Measurements from ENCODE around the gene MCF2L2. TPM values are rescaled to one million over a fixed set of nuclear protein-coding genes. Genes with fewer than 3 reads are reported as not detected.

The MCF2L2 gene
- total RNA-seq, 4 donors from 2014 or later: 0.13 to 0.49 (median 0.22) TPM; not detected in 1

- no peak for DNase-seq
- Histone ChIP-seq H3K27ac (no peak overlapping the region), H3K36me3 (no peaks in the 10 kb centered on the region), H3K4me1 (no peaks in the 10 kb centered on the region), H3K4me3 (replicated peaks in 1 of 3) (no peak overlapping the region), H3K9me3 (no peaks in the 10 kb centered on the region), H3K27me3 (no peaks in the 10 kb centered on the region)
- WGBS, 2 donors: 74 to 79% methylated on average over 7 of the region's 7 CpGs
- intact Hi-C loops (cut with DNase I): no loop called here
- no peak for TF ChIP-seq CTCF (IDR thresholded peaks at IDR 0.05)
- TF ChIP-seq POLR2A (IDR thresholded peaks at IDR 0.05): no peak
These were observed 215.9 kb downstream of the MCF2L2 start for GRCh38 chr3:183212565-183212964.

- DNase-seq: no peak
- H3K36me3 ChIP-seq: no peaks in the 10 kb centered on the region
- TF ChIP-seq POLR2A (IDR thresholded peaks at IDR 0.05) (no peak), CTCF (IDR thresholded peaks at IDR 0.05) (no peak)
- H3K4me1 ChIP-seq: no peaks in the 10 kb centered on the region
- no peaks in the 10 kb centered on the region for H3K27me3 ChIP-seq
- H3K9me3 ChIP-seq: no peaks in the 10 kb centered on the region
- H3K27ac ChIP-seq: no peak overlapping the region
- 68 to 77% methylated on average over 12 of the region's 12 CpGs for WGBS, 2 donors
- intact Hi-C loops (cut with DNase I): no loop called here
- H3K4me3 ChIP-seq (replicated peaks in 1 of 3): no peak overlapping the region
These were observed 216.3 kb downstream of the MCF2L2 start for GRCh38 chr3:183212096-183212495.

- no peak overlapping the region for H3K27ac ChIP-seq
These were observed 217.1 kb downstream of the MCF2L2 start for GRCh38 chr3:183211352-183211751.

GRCh38 chr3:183210862-183211341, 217.5 kb downstream of the MCF2L2 start:
- no peak for TF ChIP-seq CTCF (IDR thresholded peaks at IDR 0.05)
- no peak for TF ChIP-seq POLR2A (IDR thresholded peaks at IDR 0.05)
- H3K27me3 ChIP-seq: no peaks in the 10 kb centered on the region
- no peaks in the 10 kb centered on the region for H3K4me1 ChIP-seq
- H3K36me3 ChIP-seq: no peaks in the 10 kb centered on the region
- whole genome bisulfite sequencing, 2 donors: 64 to 73% methylated on average over 9 of the region's 9 CpGs
- no peak overlapping the region for H3K27ac ChIP-seq
- DNase-seq: no peak
- no peaks in the 10 kb centered on the region for H3K9me3 ChIP-seq
- H3K4me3 ChIP-seq (replicated peaks in 1 of 3): no peak overlapping the region
- intact Hi-C loops (cut with DNase I): no loop called here

More at GRCh38 chr3:183211352-183211751, 217.1 kb downstream of the MCF2L2 start:
- intact Hi-C loops (cut with DNase I): no loop called here
- no peaks in the 10 kb centered on the region for H3K4me1 ChIP-seq
- WGBS, 2 donors: 79 to 81% methylated on average over 13 of the region's 13 CpGs
- TF ChIP-seq CTCF (IDR thresholded peaks at IDR 0.05) (no peak), POLR2A (IDR thresholded peaks at IDR 0.05) (no peak)
- no peak overlapping the region for H3K4me3 ChIP-seq (replicated peaks in 1 of 3)
- H3K27me3 ChIP-seq: no peaks in the 10 kb centered on the region
- H3K36me3 ChIP-seq: no peaks in the 10 kb centered on the region
- no peaks in the 10 kb centered on the region for H3K9me3 ChIP-seq
- DNase-seq: peak; percentile 14 to 18

GRCh38 chr3:183210341-183210740, 218.1 kb downstream of the MCF2L2 start:
- Histone ChIP-seq H3K27me3 (no peaks in the 10 kb centered on the region), H3K9me3 (no peaks in the 10 kb centered on the region), H3K4me3 (replicated peaks in 1 of 3) (no peak overlapping the region), H3K27ac (no peak overlapping the region), H3K4me1 (no peaks in the 10 kb centered on the region), H3K36me3 (no peaks in the 10 kb centered on the region)
- DNase-seq: no peak
- intact Hi-C loops (cut with DNase I): no loop called here
- WGBS, 2 donors: 84 to 85% methylated on average over 5 of the region's 5 CpGs
- no peak for TF ChIP-seq POLR2A (IDR thresholded peaks at IDR 0.05)
- no peak for TF ChIP-seq CTCF (IDR thresholded peaks at IDR 0.05)

Measured in thyroid gland (tissue), 4 donors.